Dendritic cell treated with granulocyte-macrophage colony-stimulating factor and Interleukin-4, amounts not matched to agents 40 ng/mL and 50 ng/mL, for 4 days (primary cell): Measurements from ENCODE around the gene NAPG.
"Not testable (repeated sequence)": the region's sequence is repeated elsewhere in the genome, so short reads cannot be mapped to it uniquely, and the experiment has no call there.

Source experiments
- H3K27ac Mint-ChIP-seq: one replicate; pipeline ENCODE4 v1.8.0; 2022; ENCODE audit warnings: mild to moderate bottlenecking, mixed read lengths
- H3K27me3 Mint-ChIP-seq: one replicate; pipeline ENCODE4 v1.8.0; 2022; ENCODE audit warnings: mild to moderate bottlenecking, mixed read lengths
- H3K36me3 Mint-ChIP-seq: one replicate; pipeline ENCODE4 v1.8.0; 2022; ENCODE audit warnings: low read depth, mixed read lengths
- H3K4me1 Mint-ChIP-seq: one replicate; pipeline ENCODE4 v1.8.0; 2022; ENCODE audit warnings: low read depth, mixed read lengths
- H3K4me3 Mint-ChIP-seq: one replicate; pipeline ENCODE4 v1.8.0; 2022; ENCODE audit warnings: mild to moderate bottlenecking, moderate library complexity, mixed read lengths
- H3K9me3 Mint-ChIP-seq: one replicate; pipeline ENCODE4 v1.8.0; 2022; ENCODE audit warnings: mixed read lengths
- intact Hi-C: fragments of 100-400 bp; cut with micrococcal nuclease; formaldehyde crosslinking; loops from one replicate; pipeline ENCODE4 v1.15.0; 2022

Gene NAPG

GRCh38 chr18:10539124-10539523 lies 13.3 kb downstream of the NAPG start:
- H3K9me3 Mint-ChIP-seq, H3K4me1 Mint-ChIP-seq, H3K27me3 Mint-ChIP-seq, H3K4me3 Mint-ChIP-seq, intact Hi-C loops, H3K27ac Mint-ChIP-seq: not testable (repeated sequence)
- H3K36me3 Mint-ChIP-seq: peaks cover 72% of the 10 kb centered on the region

- Mint-ChIP-seq H3K36me3 (peaks cover 98% of the 10 kb centered on the region), H3K4me3 (no peak overlapping the region)
- intact Hi-C loops: no loop called here
Measured at GRCh38 chr18:10543277-10543676, 17.4 kb downstream of the NAPG start.

GRCh38 chr18:10544093-10544748 lies 18.4 kb downstream of the NAPG start:
- Mint-ChIP-seq H3K36me3 (peaks cover 98% of the 10 kb centered on the region), H3K9me3 (no peaks in the 10 kb centered on the region), H3K27me3 (no peaks in the 10 kb centered on the region), H3K4me3 (no peak overlapping the region), H3K4me1 (no peaks in the 10 kb centered on the region), H3K27ac (no peak overlapping the region)
- intact Hi-C loops: no loop called here

More at GRCh38 chr18:10543277-10543676, 17.4 kb downstream of the NAPG start:
- no peaks in the 10 kb centered on the region for H3K27me3 Mint-ChIP-seq
- no peak overlapping the region for H3K27ac Mint-ChIP-seq
- no peaks in the 10 kb centered on the region for H3K4me1 Mint-ChIP-seq
- no peaks in the 10 kb centered on the region for H3K9me3 Mint-ChIP-seq

- intact Hi-C loops: no loop called here
- Mint-ChIP-seq H3K9me3 (no peaks in the 10 kb centered on the region), H3K27me3 (no peaks in the 10 kb centered on the region), H3K4me1 (no peaks in the 10 kb centered on the region), H3K4me3 (no peak overlapping the region), H3K27ac (no peak overlapping the region), H3K36me3 (peaks cover 99% of the 10 kb centered on the region)
Measured at GRCh38 chr18:10546557-10547300, 20.9 kb downstream of the NAPG start.

DNA sequence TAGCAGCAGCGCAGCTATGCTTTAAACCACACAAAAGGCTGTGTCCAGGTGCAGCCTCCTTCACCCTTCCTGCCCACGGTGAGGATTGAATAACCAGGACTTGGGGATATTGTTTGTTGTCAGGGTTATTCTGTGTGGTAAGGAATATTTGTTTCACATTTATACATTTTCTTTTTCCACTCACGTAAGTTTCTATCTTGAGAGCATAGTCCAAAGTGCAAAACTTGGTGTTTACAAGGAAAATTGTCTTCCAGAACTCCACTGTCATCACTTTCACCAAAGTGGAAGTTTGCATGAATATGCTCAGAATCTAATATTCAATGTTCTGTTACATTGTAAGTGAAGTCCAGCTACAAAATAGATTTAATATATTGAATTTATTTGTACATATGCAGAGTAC lies 26.4 kb downstream of the NAPG start:
- Mint-ChIP-seq H3K4me1 (no peaks in the 10 kb centered on the region), H3K9me3 (no peaks in the 10 kb centered on the region), H3K27ac (no peak overlapping the region), H3K36me3 (peaks cover 99% of the 10 kb centered on the region), H3K27me3 (no peaks in the 10 kb centered on the region), H3K4me3 (no peak overlapping the region)
- intact Hi-C loops: no loop called here

- H3K4me3 Mint-ChIP-seq, H3K27me3 Mint-ChIP-seq, intact Hi-C loops, H3K9me3 Mint-ChIP-seq, H3K27ac Mint-ChIP-seq: not testable (repeated sequence)
- Mint-ChIP-seq H3K4me1 (peaks cover 12% of the 10 kb centered on the region), H3K36me3 (peaks cover 71% of the 10 kb centered on the region)
Measured at GRCh38 chr18:10556251-10556650, 30.4 kb downstream of the NAPG start.

DNA sequence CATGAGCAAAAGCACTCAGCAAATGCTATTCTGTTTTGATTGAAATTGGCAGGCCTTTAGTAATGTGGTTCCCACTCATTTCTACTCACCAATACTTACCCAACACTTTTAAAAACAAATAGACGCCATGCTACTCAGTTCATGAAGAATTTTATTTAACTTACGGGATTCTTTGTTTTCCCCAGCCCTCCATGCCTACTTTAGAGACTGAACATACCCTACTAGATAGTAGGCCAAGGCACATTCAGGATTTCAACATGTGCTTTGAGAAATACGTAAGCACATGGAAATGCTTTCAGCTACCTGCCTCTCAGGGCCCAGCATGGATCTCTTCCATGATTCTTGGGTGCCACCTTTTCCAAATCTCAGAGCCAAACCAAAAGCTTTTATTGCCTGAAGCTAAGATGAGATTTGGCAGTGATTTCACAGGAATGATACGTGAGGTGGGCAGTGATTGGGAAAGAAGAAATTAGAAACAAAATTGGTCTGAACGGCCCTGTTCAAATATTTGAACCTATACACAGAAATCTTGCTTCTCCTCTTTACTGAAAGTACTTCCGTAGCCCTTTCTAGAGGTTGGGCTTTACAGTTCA lies 31.4 kb downstream of the NAPG start:
- peaks cover 1% of the 10 kb centered on the region for H3K27me3 Mint-ChIP-seq
- intact Hi-C loops: no loop called here
- no peak overlapping the region for H3K27ac Mint-ChIP-seq
- H3K36me3 Mint-ChIP-seq: peaks cover 62% of the 10 kb centered on the region
- peaks cover 12% of the 10 kb centered on the region for H3K4me1 Mint-ChIP-seq
- no peak overlapping the region for H3K4me3 Mint-ChIP-seq
- no peaks in the 10 kb centered on the region for H3K9me3 Mint-ChIP-seq

GRCh38 chr18:10558243-10558966 lies 32.6 kb downstream of the NAPG start:
- Mint-ChIP-seq H3K4me1 (peaks cover 12% of the 10 kb centered on the region), H3K36me3 (peaks cover 50% of the 10 kb centered on the region), H3K4me3 (no peak overlapping the region), H3K27me3 (peaks cover 1% of the 10 kb centered on the region), H3K27ac (no peak overlapping the region), H3K9me3 (no peaks in the 10 kb centered on the region)
- intact Hi-C loops: no loop called here

- Mint-ChIP-seq H3K4me1 (peaks cover 12% of the 10 kb centered on the region), H3K36me3 (peaks cover 45% of the 10 kb centered on the region), H3K9me3 (no peaks in the 10 kb centered on the region), H3K27ac (no peak overlapping the region), H3K4me3 (no peak overlapping the region), H3K27me3 (peaks cover 1% of the 10 kb centered on the region)
- intact Hi-C loops: no loop called here
Measured at GRCh38 chr18:10558967-10559298, 33.1 kb downstream of the NAPG start.

- Mint-ChIP-seq H3K4me1 (peaks cover 12% of the 10 kb centered on the region), H3K4me3 (peak overlapping the region; percentile 61), H3K36me3 (peaks cover 36% of the 10 kb centered on the region), H3K27ac (no peak overlapping the region), H3K27me3 (peaks cover 1% of the 10 kb centered on the region), H3K9me3 (no peaks in the 10 kb centered on the region)
- intact Hi-C loops: loop anchor here (1.0 to 10.0 kb wide), 3 partner anchors 225 to 594 kb away; no protein-coding TSS in a partner anchor
Measured at GRCh38 chr18:10559553-10560451, 34.0 kb downstream of the NAPG start.

- intact Hi-C loops: loop anchor here (1.0 to 10.0 kb wide), 3 partner anchors 224 to 594 kb away; no protein-coding TSS in a partner anchor
- H3K36me3 Mint-ChIP-seq: peaks cover 29% of the 10 kb centered on the region
- H3K4me3 Mint-ChIP-seq: no peak overlapping the region
- peaks cover 14% of the 10 kb centered on the region for H3K4me1 Mint-ChIP-seq
- H3K9me3 Mint-ChIP-seq: no peaks in the 10 kb centered on the region
- no peak overlapping the region for H3K27ac Mint-ChIP-seq
- H3K27me3 Mint-ChIP-seq: peaks cover 1% of the 10 kb centered on the region
Measured at GRCh38 chr18:10560452-10561045, 34.7 kb downstream of the NAPG start.

GRCh38 chr18:10562773-10563160 lies 36.9 kb downstream of the NAPG start:
- H3K9me3 Mint-ChIP-seq: no peaks in the 10 kb centered on the region
- intact Hi-C loops: loop anchor here (10.0 kb wide), 2 partner anchors 222 to 472 kb away; no protein-coding TSS in a partner anchor
- H3K27me3 Mint-ChIP-seq: peaks cover 1% of the 10 kb centered on the region
- H3K36me3 Mint-ChIP-seq: peaks cover 12% of the 10 kb centered on the region
- H3K4me1 Mint-ChIP-seq: peaks cover 24% of the 10 kb centered on the region
- H3K4me3 Mint-ChIP-seq: no peak overlapping the region
- no peak overlapping the region for H3K27ac Mint-ChIP-seq

- no peak overlapping the region for H3K4me3 Mint-ChIP-seq
- no peak overlapping the region for H3K27ac Mint-ChIP-seq
- no peaks in the 10 kb centered on the region for H3K9me3 Mint-ChIP-seq
- intact Hi-C loops: loop anchor here (10.0 kb wide), 2 partner anchors 221 to 471 kb away; no protein-coding TSS in a partner anchor
- peaks cover 4% of the 10 kb centered on the region for H3K36me3 Mint-ChIP-seq
- H3K4me1 Mint-ChIP-seq: peaks cover 24% of the 10 kb centered on the region
- H3K27me3 Mint-ChIP-seq: peaks cover 1% of the 10 kb centered on the region
Measured at GRCh38 chr18:10563886-10564285, 38.1 kb downstream of the NAPG start.
